Fibroblast of upper back skin (primary cell): ENCODE data around the gene SMAD3.

ENCODE experiments used
- DNase-seq: peaks from one replicate; pipeline ENCODE4 v3.0.0-alpha.2; 2013

SMAD3 gene

DNA sequence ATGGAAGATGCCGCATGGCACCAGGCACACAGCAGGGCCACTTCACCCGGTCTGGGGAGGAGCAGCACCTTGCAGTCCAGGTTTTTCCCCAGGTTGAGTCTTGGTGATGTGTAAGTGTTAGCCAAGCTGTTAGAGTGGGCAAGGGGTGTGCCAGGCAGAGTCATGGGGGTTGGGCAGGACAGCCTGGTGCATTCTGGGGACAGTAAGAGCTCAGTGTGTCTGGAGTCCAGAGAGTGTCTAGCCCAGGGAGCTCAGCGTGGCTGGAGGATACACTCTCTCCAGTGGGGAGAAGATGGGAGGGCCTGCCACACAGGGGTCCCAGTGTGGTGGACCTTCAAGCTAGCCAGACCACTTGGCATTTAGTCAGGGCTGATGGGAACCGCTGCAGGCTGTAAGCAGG lies 101.7 kb downstream of the SMAD3 start:
- DNase-seq = no peak

DNA sequence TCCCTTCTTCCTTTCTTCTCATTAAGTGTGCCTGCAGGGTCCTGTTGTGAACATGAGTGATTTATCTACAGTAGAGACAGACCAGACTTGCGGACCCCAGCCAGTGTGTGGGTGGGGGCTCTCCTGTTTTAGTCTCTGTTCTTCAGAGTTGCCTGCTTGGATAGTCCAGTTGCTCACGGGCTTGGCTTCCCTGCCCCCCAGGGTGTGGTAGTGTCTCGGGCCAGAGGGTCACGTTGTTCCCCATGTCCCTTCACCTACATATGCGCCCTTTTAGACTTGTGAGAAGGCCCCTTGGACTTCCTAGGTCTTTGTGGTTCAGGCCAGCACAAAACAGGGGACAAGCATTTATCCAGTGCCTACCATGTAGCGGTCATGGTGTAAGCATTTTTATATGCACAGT lies 103.3 kb downstream of the SMAD3 start:
- no peak for DNase-seq

DNA sequence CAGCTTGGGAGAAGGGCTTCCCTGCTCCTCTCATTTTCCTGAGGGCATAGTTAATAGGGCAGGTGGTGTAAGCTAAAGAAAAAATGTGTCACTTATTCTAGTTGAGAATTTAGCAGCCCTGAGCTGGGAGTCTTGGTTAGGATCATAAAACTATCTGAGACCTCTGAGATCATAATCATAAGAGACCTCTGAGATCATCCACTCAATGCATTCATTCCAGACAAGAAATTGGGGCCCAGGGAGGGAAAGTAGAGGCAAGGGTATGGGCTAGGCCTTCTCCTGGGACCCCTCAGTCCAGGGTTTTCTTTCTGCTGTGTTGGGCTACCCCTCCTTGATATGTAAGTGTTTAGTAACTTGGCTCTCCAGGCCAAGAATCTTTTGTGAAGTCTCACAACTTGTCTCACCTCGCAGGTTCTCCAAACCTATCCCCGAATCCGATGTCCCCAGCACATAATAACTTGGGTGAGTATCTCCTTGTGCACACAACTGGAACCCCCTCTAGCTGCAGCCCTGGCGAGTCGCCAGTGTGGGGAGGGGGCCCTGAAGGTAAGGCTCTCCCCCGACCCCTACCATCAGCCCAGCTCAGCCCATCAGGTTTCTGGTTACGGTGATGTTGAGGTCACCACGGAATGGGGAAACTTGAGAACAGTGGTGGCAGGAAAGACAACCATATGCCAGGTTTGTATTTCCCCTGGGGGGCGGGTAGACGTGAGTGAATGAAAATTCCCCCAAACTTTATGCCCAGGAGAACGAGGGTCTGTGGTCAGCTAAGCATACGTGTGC lies 104.9 kb downstream of the SMAD3 start:
- DNase-seq = no peak

DNA sequence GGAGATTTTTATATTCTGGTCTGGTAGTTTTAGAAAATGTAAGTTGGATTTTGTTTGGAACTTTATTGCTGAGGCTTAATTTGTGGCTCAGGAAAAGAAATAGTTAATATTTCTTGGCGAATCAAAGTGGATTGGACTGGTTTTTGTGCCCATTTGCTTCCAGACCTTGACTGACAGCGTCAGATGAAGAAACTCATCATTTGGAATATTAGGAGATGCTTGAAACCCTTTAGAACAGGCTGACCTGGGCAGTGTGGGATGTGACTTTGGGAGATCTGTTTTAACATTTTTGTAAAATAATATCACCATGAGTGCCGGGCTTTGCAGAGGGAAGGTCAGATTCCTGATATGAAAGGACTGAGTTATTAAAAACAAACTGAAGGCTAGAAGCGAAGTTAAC lies 106.1 kb downstream of the SMAD3 start:
- DNase-seq = no peak

DNA sequence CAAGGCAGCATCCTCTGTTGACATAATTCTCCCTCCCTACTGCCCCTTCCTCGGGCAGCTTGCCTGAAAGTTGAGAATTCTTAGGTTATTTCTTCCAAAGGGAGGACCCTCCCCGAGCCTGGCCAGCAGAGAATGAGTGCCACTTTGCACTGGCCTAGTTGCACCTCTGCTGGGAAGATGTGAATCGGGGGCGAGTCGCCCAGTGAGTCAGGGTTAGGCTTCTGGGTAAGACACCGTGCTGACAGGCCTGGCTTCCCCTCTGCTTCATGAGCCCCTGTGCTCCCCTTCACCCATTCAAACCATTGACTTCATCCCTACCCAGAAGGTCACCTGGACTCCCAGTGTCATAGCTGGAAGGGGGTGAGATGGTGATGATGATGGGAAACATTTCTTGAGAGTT lies 106.8 kb downstream of the SMAD3 start:
- no peak for DNase-seq

DNA sequence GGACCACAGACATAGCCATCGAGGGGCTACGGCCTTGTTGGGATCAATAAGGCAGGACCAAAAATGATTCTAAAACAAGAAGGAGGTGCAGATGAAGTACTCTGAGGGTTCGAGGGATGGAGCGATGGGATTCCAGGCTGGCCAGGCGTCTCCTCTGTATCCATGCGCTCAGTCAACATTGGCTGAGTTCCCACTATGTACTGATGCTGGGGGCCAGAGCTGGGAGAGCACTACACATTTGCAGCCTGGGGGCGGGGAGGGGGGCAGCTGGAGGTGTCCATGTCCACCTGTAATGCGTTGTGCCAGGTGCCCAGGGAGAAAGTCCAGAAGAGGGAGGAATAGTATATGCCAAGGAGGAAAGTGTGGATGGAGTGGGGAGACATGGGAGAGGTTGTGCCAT lies 107.6 kb downstream of the SMAD3 start:
- DNase-seq = no peak

DNA sequence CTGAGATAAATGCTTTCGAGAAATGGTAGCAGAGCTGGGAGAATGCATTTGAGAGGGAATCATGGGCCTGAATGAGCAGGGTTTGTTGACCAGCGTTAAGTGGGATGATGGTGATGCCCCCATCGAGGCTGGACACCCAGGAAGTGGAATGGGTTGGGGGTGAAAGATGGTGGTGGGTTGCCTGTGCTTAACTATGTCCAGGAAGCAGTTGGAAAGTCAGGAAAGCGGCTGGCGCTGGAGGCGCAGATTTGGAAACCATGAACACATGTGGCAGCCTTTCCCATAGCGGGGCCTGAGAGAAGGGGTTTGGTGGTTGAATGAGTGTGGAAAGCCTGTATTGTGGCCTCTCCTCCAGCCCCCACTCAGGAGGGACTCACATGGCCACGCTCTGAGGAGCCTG lies 108.4 kb downstream of the SMAD3 start:
- no peak for DNase-seq

DNA sequence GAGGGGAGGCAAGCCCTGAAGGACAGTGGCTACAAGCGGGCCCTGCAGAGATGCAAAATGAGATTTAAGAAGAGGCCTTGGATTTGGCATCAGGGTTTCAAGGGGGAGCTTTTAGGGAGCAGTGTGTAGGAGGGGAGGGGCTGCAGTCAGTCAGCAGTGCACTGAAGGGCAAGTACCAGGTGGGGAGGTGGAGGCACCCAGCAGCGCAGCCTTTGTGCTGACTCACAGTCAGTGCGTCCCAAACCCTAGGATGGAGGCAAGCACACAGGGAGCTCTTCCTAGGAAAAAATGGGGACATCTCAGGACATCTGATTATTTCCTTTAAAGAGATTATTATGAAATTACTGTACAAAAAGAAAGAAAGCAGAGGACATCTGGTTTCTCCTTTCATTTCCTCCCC lies 109.0 kb downstream of the SMAD3 start:
- no peak for DNase-seq

DNA sequence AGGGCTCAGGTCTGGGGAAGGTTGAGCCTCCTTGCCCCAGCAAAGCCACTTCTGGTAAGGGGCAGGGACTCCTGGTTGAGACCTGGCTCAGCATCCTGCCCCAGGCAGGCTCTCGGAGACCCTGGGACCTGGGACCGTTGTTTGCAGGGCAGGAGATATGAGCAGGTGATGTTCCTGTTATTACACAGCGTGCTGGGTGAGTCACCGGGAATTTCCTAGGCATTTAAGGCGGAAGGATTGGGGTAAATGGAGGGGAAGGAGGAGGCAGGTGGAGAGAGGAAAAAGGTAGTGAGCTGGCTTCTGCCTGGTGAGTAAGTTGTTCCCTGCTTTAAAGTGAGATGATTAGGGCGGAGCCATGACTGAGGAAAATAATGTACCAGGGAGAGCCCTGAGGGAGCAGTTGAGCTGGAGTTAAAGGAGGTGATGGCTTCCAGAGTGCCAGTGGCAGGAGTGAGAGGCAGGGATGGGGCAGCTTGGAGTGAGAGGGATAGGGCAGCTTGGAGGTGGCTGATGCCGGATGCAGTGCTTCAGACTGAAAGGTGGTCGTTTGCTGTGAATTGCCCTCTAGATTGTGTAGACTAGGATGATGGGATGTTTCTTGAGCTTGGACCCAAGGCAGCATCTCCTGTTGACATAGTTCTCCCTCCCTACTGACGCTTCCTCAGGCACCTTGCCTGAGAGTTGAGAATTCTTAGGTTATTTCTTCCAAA lies 109.6 kb downstream of the SMAD3 start:
- DNase-seq = no peak

DNA sequence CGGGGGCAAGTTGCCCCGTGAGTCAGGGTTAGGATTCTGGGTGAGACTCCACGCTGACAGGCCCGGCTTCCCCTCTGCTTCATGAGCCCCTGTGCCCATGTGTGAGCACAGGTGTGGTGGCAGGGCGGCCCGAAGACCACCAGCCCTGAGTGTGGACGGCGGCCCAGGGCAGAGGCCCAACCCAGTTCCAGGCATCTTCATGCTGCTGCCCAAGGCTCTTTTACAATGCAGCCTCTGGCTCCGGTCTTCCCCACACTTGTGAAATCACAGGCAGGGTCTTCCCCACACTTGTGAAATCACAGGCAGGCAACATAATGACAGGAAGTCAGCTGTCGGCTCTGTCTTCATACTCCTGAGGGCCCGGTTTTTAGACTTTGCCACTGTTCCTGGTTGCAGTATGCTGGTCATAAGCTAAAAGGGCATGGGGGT lies 110.3 kb downstream of the SMAD3 start:
- peak; percentile 39 for DNase-seq

DNA sequence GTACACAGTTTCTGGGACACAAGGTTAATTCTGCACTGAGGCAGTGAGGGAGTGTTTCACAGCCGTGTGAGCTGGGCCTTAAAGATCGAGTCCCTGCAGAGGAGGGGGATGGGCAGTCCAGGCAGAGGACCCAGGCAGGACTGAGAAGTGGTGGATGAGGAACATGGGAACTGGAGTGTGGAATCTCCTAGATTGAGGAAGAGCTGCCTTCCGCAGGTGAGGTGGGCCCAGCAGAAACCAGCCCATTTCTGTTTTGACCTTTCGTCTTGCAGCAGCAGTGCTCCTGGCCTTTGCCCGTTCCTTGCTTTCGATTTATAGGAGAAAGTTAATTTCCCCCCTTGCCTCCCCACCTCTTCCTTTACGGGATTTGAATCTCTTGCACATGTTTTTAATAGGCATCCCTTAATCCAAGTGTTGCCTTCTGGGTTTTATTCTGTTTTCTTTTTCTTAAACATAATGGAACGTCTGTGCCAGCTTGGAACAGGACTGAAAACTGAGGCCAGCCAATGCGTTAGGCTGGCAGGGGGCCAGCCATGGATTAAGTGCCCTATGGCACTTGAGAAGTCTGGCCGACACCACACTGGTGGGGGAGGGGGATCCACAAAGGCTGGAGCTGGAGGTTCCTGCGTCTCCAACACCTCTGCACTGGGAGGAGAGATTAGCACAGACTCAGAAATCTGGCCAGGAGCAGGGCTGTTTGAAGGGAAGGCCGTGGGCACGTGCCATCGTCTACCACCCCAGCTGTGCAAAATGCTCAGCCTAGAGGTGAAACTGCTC lies 111.0 kb downstream of the SMAD3 start:
- no peak for DNase-seq

DNA sequence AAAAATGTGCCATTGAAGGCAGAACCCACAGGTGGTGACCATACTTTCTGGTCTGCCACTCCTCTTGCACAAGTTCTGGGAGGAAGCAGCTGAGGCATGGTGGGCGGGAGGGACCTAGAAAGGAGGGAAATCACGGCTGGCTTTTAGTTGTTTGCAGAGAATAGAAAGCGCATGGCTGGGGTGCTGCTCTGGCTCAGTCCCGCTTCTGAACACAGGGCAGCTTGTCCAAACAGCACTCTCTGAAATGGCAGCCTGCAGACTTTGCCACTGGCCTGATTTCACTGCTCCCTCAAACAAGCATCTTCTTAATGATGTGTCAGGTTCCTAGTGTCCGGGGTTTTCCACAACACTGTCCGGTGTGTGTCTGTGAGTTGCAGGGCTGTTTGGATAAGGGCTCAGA lies 112.3 kb downstream of the SMAD3 start:
- no peak for DNase-seq

DNA sequence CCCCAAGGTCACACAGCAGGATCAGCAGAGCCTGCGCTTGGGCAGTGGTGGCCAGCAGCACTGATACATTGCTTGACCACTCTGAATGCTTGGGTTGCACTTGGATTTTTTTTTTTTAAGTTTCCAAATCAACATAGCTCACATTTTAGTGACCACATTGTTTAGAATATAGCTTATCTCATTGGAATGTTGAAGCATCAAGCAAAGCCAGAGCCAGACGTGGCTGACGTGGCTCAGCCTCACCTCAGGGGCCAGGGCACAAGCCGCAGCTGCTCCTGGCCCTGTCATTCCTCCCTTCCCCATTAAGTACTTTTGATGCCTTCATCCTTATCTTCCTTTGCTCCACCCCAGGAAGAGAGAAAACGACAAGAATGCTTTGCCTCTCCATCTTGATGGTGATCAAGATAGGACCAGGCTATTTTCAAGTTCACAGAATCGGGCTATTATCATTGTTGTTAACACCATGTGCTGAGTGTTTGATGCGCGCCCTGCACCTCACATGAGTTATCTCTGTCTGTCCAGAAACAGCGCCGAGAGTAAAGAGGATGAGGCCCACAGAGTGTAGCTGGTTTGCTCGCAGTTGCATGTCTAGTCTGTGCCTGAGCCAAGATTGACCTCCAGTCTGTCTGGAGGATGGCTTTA lies 113.3 kb downstream of the SMAD3 start:
- peak; percentile 97 for DNase-seq

DNA sequence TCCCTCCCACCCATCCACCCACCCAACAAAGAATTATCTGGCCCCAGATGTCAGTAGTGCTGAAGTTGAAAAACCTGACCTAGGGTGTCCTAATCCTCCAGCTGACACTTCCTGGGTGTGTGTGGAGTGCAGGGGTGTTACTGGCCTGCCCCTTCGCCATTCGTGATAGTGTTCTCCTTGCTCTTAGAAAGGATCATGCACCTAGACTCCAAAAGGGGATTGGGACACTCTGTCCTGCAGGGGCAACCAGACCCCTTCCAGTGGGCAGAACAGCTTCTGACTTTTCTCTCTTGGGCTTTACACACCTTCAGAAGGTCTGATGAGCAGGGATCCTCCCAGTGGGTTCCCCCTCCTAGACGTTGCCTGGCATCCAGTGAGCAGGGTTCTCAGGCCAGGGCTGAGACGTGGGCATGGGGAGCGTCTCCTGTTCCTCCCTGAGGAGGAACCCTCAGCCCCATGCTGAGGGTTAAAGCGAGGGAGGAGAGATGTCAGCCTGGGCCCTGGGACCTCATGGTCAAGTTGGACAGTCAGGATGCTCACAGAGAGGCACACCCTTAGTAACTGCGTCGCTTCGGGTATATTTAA lies 114.1 kb downstream of the SMAD3 start:
- no peak for DNase-seq

DNA sequence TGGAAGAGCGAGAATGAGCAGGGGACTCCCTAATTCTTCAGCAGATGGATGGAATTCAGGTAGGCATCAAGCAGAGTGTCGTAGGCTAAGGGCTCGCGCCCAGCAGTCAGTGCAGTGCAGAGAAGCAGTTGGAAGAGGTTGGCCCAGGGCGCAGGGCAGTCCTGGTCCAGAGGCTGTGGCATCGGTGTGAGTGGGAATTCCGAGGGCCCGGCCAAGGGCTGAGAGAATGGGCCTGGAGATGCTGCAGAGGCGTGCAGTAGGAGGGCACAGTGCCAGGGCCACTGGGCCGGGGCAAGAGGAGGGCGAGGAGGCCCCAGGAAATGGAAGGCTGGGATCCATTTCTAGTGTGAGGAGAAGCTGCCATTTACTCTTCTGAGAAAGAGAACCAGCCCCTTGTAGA lies 114.6 kb downstream of the SMAD3 start:
- DNase-seq = no peak

DNA sequence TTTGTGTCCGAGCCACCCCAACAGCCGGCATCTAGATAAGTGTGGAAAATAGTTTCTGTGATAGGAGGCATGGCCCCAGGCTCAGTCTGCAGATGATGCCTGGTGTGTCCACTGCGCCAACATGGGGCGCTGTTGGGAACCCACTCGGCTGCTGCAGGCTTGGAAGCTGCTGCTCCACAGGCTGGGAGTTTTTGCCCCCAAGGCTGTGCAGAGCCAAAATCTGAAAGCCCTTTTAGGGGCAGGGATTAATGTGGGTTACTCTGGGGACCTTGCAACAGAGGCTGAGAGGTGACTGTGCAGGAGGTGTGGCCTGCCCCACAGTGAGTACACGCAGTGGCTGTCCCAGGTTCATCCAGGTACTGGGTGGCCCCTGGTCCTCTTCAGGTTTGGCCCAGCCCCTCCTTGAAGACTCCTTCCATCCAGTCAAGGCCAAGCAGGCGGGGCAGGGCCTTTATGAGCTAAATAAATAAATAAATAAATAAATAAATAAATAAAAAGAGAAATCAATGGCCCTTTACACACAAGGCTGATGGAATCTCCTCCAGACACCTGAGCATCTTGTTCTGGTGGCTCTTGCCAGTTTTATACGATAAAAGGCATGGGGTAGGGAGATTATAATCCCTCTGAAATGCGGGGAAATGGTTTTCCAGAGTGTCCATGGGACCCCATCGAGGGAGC lies 115.3 kb downstream of the SMAD3 start:
- DNase-seq = no peak

DNA sequence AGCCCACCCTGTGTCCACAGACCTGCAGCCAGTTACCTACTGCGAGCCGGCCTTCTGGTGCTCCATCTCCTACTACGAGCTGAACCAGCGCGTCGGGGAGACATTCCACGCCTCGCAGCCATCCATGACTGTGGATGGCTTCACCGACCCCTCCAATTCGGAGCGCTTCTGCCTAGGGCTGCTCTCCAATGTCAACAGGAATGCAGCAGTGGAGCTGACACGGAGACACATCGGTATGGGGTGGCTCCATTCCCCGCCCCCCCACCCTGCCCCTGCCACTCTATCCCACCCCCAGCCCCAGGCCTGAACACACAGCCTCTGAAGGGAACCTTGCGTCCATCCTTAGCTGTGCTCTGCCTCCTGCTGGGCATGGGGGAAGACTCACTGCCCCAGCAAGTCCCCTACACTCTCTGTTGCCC lies 115.8 kb downstream of the SMAD3 start:
- DNase-seq = no peak

DNA sequence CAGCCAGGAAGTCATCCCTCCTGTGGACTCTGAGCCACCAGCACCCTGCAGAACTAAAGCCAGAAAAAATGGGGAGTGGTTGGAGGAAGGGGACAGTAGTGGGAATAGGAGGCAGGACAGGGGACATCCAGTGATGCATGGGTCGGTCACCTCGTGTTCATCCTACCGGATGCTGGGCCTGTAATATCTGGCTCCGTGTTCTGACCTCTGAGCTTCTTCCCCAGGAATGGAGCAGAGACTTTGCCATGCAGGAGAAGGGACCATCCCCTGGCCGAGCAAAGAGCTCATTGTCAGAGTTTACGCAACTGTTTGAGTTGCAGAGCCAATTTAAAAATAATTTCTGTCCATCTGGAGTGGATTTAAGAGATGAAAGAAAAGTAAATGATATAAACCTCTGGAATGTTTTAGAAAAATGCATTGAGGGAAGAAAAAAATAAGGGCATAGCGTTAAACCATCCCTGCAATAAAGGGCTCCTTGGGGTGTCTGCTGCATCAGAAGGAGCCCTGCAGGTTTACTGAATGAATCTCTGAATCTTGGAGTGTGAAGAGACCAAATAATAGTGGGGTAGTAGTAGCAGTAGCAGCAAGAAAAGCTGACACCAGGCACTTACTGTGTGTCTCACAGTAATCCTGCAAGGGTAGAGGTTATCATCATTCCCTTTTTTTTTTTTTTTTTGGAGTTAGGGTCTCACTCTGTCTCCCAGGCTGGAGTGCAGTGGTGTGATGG lies 118.2 kb downstream of the SMAD3 start:
- DNase-seq = peak; percentile 92

DNA sequence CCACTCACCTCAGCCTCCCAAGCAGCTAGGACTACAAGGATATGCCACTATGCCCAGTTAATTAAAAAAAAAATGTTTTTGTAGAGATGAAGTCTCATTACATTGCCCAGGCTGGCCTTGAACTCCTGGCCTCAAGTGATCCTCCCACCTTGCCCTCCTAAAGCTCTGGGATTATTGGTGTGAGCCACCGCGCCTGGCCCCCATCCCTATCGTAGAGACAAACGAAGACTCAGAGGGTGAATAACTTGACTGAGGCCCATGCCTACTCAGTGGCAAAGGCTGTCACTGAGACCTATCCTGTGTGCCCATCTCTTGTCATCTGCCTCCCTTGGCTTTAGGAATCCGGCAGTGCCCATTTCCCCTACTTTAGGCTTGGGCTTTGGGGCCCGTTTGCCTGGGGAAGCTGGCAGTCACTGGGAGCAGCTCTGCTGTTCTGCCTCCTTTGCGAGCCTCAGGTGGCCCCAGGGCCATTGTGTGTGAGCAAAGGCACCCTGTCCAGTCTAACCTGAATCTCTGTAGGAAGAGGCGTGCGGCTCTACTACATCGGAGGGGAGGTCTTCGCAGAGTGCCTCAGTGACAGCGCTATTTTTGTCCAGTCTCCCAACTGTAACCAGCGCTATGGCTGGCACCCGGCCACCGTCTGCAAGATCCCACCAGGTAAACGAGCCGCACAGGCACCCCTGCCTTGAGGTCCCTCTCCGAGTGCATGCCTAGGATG lies 119.0 kb downstream of the SMAD3 start:
- no peak for DNase-seq

DNA sequence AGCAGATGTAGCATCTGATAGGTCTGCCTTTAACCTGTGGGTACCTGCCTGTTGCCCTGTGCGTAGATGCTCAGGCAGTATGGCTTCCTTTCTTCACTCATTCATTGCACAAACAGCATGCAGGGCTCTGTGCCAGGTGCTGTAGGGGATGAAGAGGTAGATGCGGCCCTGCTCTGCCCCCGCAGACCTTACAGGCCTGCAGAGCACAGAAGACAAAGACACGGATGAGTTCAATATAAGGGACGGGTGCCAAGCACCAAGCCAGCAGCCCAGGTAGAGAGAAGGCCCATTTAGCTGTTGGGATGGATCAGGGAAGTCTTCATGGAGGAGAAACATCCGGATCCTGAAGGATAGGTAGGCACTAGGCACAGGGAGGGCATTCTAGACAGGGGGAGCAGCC lies 119.6 kb downstream of the SMAD3 start:
- no peak for DNase-seq
